OCI-LY1 (cell line): ENCODE measurements around the gene TRPC1.

Experiments
- EZH2 ChIP-seq: fragments of 200-600 bp; sonication (generic), shearing (Covaris generic); IDR thresholded peaks from 2 replicates; pipeline ENCODE4 v1.8.0; 2017; ENCODE audit warnings: borderline replicate concordance, mixed run types, mild to moderate bottlenecking, antibody characterized with exemption, low read length, moderate library complexity, mixed read lengths
- TF ChIP-seq, protein P1 (sequence below): fragments of 200-600 bp; sonication (generic), shearing (Covaris generic); IDR thresholded peaks from 2 replicates; pipeline ENCODE4 v1.5.1; 2017; ENCODE audit warnings: mild to moderate bottlenecking, antibody characterized with exemption, low read length, moderate library complexity, mixed read lengths

DNA sequence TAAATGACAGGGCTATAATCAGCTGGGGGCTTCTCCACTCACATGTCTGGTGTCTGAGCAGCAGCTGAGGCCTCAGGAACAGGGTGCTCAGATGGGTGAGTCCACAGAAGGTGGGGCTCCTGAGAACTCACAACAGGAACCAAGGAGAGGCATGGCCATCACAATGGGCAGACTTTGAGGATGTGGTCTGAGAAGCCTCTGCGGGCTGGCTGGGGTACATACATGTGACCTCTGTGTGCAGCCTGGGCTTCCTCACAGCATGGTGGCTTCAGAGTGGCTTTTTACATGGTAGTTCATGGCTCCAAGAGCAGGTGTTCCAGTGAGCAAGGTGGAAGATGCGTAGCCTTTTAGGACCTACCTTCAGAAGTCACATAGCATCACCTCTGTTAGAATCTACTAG is 58.8 kb downstream of the TRPC1 start:
- TF ChIP-seq, protein P1, sequence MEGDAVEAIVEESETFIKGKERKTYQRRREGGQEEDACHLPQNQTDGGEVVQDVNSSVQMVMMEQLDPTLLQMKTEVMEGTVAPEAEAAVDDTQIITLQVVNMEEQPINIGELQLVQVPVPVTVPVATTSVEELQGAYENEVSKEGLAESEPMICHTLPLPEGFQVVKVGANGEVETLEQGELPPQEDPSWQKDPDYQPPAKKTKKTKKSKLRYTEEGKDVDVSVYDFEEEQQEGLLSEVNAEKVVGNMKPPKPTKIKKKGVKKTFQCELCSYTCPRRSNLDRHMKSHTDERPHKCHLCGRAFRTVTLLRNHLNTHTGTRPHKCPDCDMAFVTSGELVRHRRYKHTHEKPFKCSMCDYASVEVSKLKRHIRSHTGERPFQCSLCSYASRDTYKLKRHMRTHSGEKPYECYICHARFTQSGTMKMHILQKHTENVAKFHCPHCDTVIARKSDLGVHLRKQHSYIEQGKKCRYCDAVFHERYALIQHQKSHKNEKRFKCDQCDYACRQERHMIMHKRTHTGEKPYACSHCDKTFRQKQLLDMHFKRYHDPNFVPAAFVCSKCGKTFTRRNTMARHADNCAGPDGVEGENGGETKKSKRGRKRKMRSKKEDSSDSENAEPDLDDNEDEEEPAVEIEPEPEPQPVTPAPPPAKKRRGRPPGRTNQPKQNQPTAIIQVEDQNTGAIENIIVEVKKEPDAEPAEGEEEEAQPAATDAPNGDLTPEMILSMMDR = no peak
- TF ChIP-seq EZH2 = no peak
